Fibroblast of skin of left biceps (primary cell): ENCODE measurements around the gene SLC2A4RG.

Source experiments
- DNase-seq, 2 experiments: peaks; one replicate each; pipeline ENCODE4 v3.0.0-alpha.2; 2013; ENCODE audit warnings: low read depth in 2 of 2

SLC2A4RG gene

DNA sequence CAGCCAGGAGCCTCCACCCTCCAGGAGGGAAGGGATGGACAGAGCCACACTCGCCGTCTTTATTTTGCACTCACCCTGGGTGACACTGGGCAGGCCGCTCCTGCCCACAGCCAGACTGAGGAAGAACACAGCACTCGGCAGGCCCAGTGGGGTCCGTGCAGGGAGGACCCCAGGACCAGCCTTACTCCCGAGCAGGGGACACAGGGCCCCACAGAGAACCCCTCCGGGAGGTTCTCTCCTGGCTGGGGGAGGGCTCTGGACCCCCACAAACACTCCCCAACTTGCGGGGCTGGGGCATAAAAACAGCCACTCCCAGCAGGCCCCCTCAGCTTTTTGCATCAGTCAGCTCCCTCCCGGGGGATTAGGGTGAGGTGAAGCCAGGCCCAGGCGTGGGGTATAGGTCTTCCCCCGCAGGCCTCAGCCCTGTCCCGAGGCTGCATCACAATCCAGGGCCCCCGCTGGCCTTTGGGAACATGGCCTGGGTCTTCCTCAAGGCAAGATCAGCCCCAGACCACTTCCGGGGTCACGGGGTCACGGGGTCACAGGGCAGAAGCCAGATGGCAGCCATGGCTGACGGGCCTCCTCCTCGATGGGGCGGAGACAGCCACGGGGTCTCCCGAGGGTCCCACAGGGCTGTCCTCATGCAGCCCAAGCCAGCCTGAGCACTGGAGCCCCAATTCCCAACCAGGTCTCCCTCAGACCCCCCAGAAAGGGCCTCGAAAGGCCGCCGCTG is 39.9 kb upstream of the SLC2A4RG start:
- no peak for DNase-seq

DNA sequence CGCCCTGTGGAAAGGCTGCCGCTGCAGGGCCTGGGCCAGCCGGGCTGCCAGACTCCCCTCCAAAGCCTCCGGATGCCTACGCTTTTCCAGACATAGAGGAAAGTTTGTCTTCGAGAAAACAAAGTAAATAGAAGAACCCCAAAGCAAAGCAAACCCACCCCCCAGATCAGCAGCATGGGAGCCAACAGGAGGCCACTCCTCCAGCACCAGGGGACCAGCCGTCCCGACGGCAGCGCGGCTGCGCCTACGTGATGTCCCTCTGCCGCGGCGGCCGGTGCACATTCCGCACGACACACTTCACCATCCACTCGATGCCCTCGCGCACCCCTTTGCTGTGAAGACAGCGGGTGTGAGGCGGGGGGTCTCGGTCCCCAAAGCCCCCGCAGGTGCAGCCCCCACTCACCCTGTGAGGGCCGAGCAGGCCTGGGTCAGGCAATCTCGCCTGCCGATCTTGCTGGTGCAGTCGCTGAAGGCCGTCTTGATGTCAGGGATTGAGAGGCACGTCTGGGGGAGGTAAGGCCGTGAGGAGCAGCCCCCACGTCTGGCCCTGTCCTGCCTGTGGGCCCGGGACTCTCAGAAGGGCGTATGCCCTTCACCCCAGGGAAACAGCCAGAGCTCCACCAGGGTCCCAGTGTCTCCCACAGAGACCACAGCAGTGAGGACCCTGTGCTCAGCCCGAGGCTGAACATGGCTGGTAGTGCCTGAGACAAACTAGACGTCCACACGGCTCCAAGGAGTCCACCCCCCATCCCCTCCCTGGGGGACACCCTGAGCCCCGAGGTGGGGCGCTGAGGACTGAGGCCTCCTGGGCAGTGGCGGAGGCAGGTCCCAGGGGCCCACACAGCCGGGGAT is 39.2 kb upstream of the SLC2A4RG start:
- no peak for DNase-seq

DNA sequence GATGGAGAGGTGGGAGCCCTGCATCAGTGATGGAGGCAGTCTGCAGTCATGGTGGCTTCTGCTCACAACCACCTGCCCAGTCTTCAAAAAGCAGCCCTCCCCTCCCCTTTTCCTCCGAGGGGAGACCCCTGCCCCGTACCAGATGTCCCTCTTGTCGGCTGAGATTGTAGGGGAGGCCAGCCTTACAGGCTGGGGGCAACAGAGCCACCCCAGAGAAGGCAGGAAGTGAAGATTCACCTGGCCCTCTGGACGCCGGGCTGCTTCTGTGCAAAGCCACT is 38.6 kb upstream of the SLC2A4RG start:
- no peak for DNase-seq

DNA sequence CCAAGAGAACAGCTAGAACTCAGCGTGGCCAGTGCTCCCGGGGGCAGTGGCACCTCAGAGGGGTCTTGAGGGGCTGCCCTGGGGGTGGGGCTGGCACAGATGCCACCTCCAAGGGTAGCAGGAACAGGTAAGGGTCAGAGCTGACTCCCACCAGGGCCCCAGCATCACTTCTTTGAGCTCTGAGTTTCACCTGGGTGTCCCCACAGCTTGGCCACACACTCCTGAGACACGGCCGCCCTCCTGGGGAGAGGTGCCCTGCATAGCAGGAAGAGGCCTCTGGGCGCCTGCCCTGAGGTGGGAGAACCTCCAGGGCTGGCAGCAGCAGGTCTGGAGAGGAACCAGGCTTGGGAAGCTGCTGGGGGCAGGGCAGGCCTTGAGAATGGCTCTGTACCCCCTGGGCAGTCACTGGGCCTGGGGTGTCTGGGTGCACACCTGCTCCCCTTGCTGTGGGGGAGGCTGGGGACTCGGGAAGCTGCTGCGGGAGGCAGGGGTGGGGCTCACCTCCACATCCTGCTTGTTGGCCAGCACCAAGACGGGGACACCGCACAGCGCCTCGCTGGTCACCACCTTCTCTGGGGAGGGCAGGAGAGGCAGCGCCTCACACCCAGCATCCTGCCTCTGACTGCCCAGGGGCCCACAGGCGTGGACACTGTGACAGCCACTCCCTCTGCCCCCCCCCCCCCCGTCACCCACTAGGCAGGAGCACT is 38.1 kb upstream of the SLC2A4RG start:
- no peak for DNase-seq

DNA sequence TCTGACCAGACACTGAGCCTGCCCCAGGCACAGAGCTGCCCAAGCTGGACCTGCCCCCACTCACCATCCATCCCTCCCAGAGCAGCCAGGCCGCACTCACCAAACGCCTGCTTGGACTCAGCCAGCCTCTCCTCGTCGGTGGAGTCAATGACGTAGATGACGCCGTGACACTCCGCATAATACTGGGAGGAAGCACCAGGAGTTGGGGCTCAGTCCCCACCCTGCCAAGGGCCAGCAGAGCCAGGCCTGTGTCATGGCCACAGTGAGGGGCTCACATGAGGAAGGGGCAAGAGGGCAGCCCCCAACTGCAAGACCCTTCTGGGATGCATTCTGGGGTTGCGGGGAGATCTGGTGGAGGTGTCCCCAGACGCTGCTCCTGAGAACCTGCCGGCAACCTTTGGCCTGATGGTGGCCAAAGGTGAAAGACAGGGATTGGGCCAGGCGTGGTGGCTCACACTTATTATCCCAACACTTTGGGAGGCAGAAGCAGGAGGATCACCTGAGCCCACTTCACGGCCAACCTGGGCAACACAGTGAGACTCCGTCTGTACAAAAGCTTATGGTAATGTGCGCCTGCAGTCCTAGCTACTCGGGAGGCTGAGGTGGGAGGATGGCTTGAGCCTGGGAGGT is 37.4 kb upstream of the SLC2A4RG start:
- no peak for DNase-seq

DNA sequence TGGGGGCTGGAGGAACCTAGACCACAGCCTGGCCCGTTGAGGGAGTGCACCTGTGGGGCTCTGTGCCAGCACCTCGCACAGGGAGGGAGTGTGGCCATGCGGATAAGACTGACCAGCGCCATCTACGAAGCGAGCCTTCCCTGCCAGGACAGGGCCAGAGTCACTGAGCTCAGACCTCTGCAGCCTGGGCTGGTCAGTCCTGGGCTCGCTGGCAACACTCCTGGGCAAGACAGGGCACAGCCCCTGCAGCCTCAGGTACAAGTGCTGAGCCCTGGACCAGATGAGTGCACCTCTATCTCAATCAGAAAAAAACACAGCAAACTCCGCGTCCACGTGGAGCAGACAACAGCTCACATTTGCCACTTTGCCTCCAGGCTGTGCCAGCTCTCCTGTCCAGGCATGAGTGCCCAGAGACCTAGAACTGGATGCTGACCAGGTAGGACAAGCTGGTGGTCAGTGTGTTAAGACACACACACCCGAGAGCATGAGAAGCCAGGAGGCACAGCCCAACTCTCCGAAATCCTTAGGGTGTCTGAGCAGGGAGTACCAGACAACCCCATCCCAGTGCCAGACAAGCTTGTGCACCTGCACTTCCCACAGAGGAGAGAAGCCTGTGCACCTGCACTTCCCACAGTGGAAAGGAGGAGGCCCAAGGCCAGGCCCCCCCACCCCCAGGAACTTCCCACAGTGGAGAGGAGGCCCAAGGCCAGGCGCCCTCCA is 36.7 kb upstream of the SLC2A4RG start:
- DNase-seq = no peak

DNA sequence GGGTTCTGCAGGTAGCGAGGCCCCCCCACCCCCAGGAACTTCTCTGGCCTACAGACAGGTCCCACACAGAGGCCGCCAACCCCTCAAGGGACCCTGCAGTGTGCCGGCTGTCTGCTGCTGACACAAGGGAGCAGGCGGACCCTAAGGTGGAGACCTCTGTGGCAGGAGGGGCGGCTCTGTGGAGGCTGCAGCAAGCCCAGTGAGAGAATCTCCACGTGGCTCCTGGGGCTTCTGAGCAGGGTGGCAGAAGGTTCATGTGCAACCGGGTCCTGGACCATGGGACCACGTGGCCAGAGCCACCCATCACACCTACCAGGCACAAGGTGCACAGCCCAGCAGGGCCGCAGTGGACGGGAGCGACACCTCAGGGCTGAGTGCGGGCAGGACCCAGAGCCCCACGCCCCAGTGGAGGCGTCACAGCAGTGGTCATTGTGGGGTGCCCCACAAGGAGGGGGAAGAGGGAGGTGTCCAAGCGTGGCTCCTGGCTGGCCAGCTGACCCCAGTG is 36.1 kb upstream of the SLC2A4RG start:
- DNase-seq = no peak

DNA sequence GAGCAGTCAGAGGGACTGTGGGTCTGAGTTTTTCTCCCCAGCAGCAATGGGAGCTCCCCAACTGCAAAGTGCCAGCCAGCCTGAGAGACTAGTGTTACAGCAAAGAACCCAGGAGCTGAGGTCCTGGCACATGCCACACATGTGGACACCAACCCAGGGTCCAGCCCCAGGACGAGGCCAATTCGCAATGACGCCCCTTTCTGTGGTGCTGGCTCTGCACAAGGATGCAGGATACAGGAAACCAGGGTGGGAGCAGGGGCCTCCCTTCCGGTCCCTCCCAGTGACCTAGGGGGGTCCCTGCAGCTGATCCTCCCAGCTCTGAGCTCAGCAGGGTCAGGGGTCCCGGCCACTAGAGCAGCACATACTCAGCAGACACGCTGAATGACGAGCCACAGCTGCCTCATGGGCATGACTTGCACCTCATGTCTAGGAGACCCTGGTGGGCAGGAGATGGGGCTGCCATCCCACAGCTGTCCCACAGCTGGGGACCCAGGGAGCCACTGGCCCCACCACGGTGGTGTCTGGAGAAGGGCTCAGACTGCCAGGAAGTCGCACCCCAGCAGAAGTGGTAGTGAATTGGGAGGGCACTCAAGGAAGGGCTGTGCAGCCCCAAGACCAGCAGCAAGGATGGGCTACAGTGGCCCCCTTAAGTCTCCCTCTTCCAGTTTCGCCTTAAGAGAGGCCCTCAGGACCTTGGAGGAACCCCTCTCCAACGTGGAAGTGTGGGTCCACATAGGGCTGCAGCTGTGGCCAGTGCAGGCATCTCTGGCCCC is 35.4 kb upstream of the SLC2A4RG start:
- DNase-seq = no peak

DNA sequence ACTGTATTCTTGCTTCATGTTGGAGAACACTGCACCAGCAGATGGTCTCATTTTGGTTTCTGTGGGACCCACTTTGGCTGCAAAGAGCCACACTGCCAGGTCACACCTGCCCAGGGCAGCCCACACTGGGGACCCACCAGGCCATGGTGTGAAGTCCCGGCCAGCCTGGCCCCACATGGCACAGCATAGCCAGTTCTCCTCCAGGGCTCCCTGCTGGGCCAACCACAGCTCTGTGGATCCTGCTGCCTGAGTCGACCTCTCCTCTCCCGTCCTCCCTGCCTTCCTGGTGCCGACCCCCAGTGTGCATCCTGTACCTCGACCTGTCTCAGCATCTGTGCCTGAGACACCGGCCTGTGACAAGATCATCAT is 34.8 kb upstream of the SLC2A4RG start:
- DNase-seq = no peak

DNA sequence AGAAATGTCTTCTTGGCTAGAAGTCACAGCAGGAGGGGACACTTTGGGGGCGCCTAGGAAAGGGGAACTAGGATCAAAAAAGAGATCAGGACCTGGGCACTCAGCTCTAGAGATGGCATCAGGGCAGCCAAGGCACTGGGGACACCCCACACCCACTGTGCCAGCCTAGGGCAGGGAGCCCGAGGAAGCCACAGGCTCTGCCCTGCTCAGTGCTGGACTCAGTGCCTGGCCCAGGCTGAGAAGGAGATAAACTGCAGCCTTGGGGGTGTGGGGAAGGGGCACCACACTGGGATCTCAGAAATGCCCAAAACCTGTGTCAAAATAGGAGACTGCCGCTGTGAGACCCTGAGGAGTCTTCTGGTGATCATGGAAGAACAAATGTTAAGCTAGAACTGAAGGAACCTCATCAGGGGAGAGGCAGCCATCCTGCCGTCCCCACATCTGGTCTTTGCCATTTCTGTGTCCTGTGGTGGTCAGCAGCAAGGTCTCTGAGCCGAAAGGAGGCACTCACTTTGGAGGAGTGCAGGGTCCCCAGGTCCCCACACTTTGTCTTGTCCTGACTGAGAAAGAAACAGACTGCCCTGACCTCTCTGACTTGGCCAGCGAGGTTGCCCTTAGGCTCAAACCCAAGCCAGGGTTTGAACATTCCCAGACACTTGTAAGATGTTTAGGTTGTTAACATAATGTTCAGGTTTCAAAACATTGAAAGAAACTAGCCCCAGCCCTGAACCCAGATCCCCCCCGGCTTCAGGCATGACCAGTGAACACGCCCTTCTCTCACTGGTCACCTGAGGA is 34.1 kb upstream of the SLC2A4RG start:
- no peak for DNase-seq

DNA sequence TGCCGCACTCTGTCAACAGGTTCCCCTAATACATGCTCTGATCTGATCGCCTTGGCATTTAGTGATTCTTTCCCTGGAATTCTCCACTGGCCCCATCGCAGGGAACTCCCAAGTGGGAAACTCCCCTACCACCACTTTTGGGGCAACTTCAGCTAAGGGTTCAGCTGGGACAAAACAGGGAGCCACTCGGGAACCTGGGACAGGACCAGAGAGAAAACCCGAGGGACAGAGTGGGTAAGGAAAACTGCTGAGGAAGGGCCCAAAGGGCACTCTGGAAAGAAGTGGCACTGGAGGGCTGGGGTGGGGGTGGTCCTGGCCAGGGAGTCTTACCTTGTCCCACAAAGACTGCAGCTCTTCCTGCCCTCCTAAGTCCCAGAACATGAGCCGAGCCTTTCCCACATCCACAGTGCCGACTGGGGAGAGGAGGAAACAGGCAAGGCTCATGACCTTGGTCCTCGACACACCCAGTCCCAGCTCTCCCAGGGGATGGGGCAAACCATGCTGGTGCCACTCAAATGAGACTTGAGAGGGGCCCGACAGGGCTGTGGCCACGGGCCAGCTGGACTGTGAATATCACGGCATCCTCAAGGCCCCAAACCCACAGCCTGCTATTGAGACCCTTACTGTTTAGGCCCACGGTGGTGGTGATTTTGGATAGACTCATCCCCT is 33.4 kb upstream of the SLC2A4RG start:
- no peak for DNase-seq

DNA sequence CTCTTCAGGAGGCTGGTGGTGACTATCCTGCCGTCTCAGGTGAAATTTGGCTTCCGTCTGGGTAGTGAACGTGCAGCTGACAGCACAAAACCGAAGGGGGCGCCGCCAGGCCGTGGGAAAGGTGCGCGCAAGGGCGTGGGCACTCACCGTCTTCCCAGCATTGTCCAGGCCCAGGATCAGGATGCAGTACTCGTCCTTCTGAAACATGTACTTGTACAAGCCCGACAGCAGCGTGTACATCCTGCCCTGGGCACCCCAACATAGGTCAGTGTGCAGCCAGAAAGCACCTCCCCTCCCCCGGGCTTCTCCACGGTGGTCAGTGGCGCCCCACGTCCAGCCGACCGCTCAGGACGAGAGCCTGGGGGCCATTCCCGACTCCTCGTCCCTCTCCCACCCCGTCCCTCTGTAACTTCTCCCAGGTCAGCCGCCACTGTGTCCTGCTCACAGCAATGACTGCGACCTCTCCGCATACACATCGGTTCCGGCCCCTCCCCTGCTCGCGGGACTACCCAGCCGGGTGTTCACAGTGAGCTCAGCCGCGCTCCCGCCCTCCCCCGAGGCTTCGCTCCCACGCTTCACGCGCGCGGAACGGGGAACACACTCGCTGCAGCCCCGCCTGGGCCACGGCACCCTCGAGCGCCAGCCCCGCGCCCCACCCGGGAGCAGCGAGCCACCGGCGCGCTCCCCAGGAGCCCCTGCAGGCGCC is 32.6 kb upstream of the SLC2A4RG start:
- no peak for DNase-seq

DNA sequence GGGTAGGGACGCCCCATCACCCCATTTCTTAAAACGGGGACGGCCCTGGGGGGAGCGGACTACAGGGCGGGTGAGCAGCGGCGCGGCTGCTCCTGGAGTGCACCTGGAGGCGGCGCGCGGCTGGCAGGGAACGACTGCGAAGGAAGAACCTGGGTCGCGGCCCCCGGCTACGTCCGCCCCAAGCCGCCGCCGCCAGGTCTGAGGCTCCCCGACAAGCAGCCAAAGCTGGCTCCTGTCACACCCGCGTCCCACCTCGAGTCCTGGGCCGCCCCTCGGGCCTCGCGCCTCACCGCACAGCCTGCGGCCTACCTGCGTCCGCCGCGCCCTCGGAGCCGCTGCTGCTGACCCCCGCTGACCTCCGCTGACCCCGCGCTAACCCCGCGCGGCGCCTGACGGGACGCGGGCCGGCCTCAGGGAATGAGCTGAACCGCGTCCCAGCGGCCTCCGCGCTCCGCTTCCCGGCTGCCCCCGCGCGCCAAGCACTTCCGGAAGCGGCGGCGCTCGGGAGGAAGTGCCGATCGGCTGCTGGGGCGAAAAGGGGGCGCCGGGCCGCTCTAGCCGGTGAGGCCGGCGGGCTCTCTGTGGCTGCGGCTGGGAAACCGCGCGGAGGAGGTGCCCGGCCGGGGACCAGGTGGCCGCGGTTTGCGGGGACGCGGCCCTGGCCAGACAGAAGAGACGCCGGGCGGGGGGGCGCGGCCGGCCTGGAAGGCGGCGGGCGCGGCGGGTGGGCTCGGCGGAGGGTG is 31.8 kb upstream of the SLC2A4RG start, which contains the start of the genes ARFRP1 and ZGPAT:
Gene ARFRP1, minus strand, starts transcription at position 419 of the 743 bp plus-strand sequence. CDS start 885 bp downstream, outside the sequence.
Gene ZGPAT, plus strand, starts transcription at position 482 of the 743 bp plus-strand sequence. CDS start 542 bp downstream, outside the sequence.
- peak; percentile 37 to 38 for DNase-seq

DNA sequence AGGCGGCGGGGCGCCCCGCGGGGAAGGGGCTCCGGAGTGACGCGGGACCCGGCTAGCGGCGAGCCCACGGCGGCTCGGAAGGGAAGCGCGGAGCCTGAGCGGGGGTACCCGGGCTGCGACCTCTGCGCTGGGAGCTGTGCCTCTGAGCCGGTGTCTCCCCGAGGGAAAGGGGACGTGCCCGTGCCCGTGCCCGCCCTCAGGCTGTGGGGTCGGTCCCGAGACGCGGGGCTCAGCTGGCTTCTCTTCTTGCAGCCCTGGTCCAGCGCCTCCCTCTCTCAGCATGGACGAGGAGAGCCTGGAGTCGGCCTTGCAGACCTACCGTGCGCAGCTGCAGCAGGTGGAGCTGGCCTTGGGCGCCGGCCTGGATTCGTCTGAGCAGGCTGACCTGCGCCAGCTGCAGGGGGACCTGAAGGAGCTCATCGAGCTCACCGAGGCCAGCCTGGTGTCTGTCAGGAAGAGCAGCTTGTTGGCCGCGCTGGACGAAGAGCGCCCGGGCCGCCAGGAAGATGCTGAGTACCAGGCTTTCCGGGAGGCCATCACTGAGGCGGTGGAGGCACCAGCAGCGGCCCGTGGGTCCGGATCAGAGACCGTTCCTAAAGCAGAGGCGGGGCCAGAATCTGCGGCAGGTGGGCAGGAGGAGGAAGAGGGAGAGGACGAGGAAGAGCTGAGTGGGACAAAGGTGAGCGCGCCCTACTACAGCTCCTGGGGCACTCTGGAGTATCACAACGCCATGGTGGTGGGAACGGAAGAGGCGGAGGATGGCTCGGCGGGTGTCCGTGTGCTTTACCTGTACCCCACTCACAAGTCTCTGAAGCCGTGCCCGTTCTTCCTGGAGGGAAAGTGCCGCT is 31.1 kb upstream of the SLC2A4RG start:
- DNase-seq = no peak

DNA sequence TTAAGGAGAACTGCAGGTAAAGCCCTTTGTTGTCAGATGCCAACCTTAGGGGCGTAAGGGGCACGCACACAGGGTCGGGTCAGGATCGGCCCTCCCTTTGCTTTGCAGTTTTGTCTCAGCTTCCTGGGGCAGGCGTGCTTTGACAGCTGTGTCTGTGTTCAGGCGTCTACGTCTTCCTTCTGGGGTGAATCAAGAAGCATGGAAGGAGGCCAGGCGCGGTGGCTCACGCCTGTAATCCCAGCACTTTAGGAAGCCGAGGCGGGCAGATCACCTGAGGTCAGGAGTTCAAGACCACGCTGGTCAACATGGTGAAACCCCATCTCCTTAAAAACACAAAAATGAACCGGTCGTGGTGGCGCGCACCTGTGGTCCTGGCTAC is 30.4 kb upstream of the SLC2A4RG start:
- no peak for DNase-seq

DNA sequence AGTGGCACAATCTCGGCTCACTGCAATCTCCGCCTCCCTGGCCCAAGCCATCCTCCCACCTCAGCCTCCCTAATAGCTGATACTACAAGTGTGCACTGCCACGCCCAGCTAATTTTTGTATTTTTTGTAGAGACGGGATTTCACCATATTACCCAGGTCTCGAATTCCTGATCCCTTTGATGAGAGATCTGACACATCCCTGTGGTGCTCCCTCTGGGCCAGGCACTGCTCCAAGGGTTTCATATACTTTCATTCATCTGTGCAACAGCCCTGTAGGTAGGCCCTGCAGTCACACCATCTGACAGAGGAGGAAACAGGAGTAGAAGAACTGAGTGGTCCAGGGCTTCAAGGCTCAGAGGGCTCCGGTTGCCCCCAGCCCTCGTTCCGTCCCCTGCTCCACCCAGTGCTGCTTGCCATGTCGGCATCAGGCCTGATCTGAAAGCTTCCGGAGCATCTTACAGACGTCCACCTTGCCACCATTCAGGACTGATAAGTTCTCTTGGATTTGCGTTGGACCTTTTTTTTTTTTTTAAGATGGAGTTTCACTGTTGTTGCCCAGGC is 28.4 kb upstream of the SLC2A4RG start:
- DNase-seq = no peak

DNA sequence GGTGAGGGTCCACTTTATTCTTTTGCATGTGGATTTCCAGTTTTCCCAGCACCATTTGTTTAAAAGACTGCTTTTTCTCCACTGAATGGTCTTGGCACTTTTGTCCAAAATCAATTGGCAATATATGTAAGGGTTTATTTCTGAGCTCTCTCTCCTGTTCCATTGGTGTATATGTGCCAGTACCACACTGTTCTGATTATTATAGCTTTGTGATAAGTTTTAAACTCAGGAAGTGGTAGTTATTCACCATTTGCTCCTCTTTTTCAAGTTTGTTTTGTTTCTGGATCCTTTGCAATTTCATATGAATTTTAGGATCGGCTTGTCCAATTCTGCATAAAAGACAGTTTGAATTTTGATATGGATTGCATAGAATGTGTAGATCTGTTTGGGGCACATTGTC is 27.4 kb upstream of the SLC2A4RG start:
- DNase-seq = no peak
